Measurements from ENCODE around the gene ZGRF1. TPM values are rescaled to one million over a fixed set of nuclear protein-coding genes. Genes with fewer than 3 reads are reported as not detected.

ZGRF1 gene
- total and polyA plus RNA-seq, 9 of the 15 experiments (the other 6 are each of a cell fraction or from before 2014, with no cell fraction given): 8.8 to 35.2 (median 22.0) TPM

DNA sequence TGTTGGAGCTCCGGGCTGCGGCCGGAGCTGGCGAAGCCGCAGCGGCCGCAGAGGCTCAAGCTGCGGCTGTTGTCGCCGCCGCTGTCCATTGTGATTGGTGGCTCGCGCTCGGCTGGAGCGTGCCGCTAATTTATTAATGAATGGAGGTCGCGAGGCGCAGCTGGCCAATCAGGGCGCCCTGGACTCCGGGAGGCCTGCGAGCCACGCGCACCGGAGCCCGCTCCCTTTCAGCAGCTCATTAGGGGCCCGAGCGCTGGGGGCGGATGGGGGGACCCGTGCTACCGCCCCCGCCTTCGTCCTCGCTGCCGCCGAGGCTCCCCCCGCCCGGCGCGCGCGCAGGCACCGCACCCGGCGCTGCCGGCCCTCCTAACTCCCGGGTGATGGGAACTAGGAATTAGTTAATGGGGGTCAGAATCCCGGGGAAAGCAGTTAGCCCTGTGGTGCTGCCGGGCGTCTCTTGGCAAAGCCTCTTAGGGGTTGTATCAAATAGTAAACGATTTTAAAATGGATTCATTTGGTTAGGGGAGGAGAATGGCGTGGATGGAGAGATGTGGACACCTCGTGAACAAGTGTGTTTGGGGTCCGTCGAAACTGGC, 120.1 kb downstream of the ZGRF1 start:
- H3K9me1 ChIP-seq (ENCODE audit: control insufficient read depth, insufficient read depth, low read length): no peaks in the 10 kb centered on the region
- POLR2A ChIA-PET: no interaction called here
- no peak overlapping the region for H2AFZ ChIP-seq (ENCODE audit: low read depth, low read length)
- no TSS peak for BruUV-seq (replicated peaks)
- H3K27ac ChIP-seq (ENCODE audit: extremely low read depth, low read depth, low read length): no peak overlapping the region
- H3K9ac ChIP-seq (ENCODE audit: insufficient read depth in 1 of 2, low read depth in 2 of 2, low read length in 2 of 2): no peak overlapping the region
- H3K4me3 ChIP-seq: no peak overlapping the region
- no peaks in the 10 kb centered on the region; the same call in 1 of the 2 replicates for H4K20me1 ChIP-seq (replicated peaks; ENCODE audit: control insufficient read depth, insufficient read depth, low read length)
- H3K27me3 ChIP-seq (ENCODE audit: control insufficient read depth in 2 of 2, insufficient read depth in 2 of 2, low read length in 2 of 2): peaks cover 58 to 68% of the 10 kb centered on the region in 2 experiments
- no peaks in the 10 kb centered on the region for H3K79me2 ChIP-seq (ENCODE audit: control insufficient read depth, insufficient read depth, low read length)
- CTCF ChIA-PET (ENCODE audit: low intra/inter-chr PET ratio): no interaction called here
- WGBS (ENCODE audit: insufficient coverage, low coverage, missing lambda C conversion rate): 18% methylated on average over 46 of the region's 55 CpGs
- ATAC-seq (peak; percentile 31; the same call in 2 of the 3 replicates), DNase-seq (ENCODE audit: extremely low read depth in 1 of 4, low spot score in 3 of 4) (peak; percentile 20 to 33 (median 24)), FAIRE-seq (no peak)
- intact Hi-C loops (cut with micrococcal nuclease): no loop called here
- H3K4me2 ChIP-seq (ENCODE audit: insufficient read depth, low read length): no peak overlapping the region
- in situ Hi-C loops (cut with MboI): no loop called here
- peaks cover 0 to 29% of the 10 kb centered on the region in 2 experiments; a peak in 4 of 5 replicates for H3K4me1 ChIP-seq (replicated peaks in 1 of 2; ENCODE audit: control insufficient read depth in 2 of 2, insufficient read depth in 2 of 2, low read length in 2 of 2)
- no peak for TF ChIP-seq MCM5 (IDR thresholded peaks at IDR 0.05; ENCODE audit: low read depth)
- no peak for TF ChIP-seq RBM14 (IDR thresholded peaks at IDR 0.05; ENCODE audit: borderline replicate concordance, insufficient read depth, low read depth, low read length)
- no peak for TF ChIP-seq NEUROD1 (IDR thresholded peaks at IDR 0.05; ENCODE audit: borderline replicate concordance, low read depth, low read length, partially characterized antibody)
- TF ChIP-seq NCOR1 (IDR thresholded peaks at IDR 0.05): no peak
- peak; percentile 95 for TF ChIP-seq CBX8 (IDR thresholded peaks at IDR 0.05; ENCODE audit: borderline replicate concordance, extremely low read depth, low read depth, low read length, poor library complexity, severe bottlenecking)
- no peak for TF ChIP-seq RBFOX2 (IDR thresholded peaks at IDR 0.05; ENCODE audit: low read depth, low read length)
- TF ChIP-seq CBX2 (IDR thresholded peaks at IDR 0.05; ENCODE audit: insufficient read depth, low read length, poor library complexity, severe bottlenecking): peak; percentile 95
- TF ChIP-seq, protein P1, sequence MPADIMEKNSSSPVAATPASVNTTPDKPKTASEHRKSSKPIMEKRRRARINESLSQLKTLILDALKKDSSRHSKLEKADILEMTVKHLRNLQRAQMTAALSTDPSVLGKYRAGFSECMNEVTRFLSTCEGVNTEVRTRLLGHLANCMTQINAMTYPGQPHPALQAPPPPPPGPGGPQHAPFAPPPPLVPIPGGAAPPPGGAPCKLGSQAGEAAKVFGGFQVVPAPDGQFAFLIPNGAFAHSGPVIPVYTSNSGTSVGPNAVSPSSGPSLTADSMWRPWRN (IDR thresholded peaks at IDR 0.05; ENCODE audit: low read depth): peak; percentile 92
- no peak for TF ChIP-seq ZNF766 (CRISPR knock-in tag; conservative IDR thresholded peaks at IDR 0.05)
- peak; percentile 9 for TF ChIP-seq ZFP36 (IDR thresholded peaks at IDR 0.05; ENCODE audit: low read depth, low read length, partially characterized antibody)
- no peaks in the 10 kb centered on the region for H3K9me3 ChIP-seq (replicated peaks; ENCODE audit: control insufficient read depth, insufficient read depth, low read depth, low read length)
- H3K36me3 ChIP-seq (ENCODE audit: control insufficient read depth, insufficient read depth, low read length): no peaks in the 10 kb centered on the region
